ENCODE measurements around the gene YJU2. TPM values are rescaled to one million over a fixed set of nuclear protein-coding genes. Genes with fewer than 3 reads are reported as not detected.
"Not testable (repeated sequence)": the region's sequence is repeated elsewhere in the genome, so short reads cannot be mapped to it uniquely, and the experiment has no call there.

The YJU2 gene
- total and polyA plus RNA-seq, 3 experiments from 2014 or later = 29.6 to 41.2 (median 38.8) TPM

DNA sequence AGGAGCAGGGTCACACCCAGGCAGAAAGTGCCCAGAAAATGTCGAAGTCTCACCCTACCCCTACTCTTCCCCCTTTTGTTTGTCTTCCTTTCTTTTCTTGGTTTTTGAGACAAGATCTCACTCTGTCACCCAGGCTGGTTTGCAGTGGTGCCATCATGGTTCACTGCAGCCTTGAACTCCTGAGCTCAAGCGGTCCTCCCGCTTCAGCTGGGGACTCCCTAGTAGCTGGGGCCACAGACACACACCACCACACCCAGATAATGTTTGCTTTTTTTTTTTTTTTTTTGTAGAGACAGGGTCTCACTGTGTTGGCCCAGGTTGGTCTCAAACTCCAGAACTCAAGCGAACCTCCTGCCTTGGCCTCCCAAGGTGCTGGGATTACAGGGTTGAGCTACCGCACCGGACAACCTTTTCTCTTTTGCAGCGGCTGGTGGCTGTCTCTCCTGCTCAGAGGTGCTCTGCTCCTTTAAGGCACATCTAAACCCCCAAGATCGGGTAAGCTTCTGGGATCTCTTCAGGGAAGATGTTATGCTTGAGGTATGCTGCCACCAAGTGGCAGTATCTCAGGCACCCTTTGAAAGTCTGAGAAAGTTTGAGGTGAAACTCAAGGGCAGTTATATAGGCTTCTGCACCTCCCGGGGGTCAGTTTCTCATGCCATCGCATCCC lies 39.9 kb upstream of the YJU2 start:
- Mint-ChIP-seq H3K27ac (peak overlapping the region in 1 of 8 donors; percentile 66), H3K4me3 (no peak overlapping the region), H3K36me3 (no peaks in the 10 kb centered on the region), H3K9me3 (no peaks in the 10 kb centered on the region), H3K27me3 (peaks cover 0 to 18% of the 10 kb centered on the region in 2 donors), H3K4me1 (peaks cover 0 to 4% (median 4%) of the 10 kb centered on the region in 3 donors)
- Histone ChIP-seq H3K36me3 (ENCODE audit: insufficient read depth, low read length) (no peaks in the 10 kb centered on the region), H3K27ac (ENCODE audit: low read depth, low read length) (no peak overlapping the region), H3K27me3 (ENCODE audit: insufficient read depth, low read length, poor library complexity, severe bottlenecking) (no peaks in the 10 kb centered on the region), H3K4me3 (ENCODE audit: low read length) (no peak overlapping the region), H3K9me3 (ENCODE audit: low read length) (no peaks in the 10 kb centered on the region), H3K4me1 (ENCODE audit: insufficient read depth, low read length) (peaks cover 5% of the 10 kb centered on the region)
- ChIA-PET CTCF (interaction anchor here (0.7 to 1.3 kb wide), 2 partner anchors 219 to 419 kb away, joined by 3 to 4 read pairs; no protein-coding TSS in a partner anchor), POLR2A (no interaction called here)
- no peak for DNase-seq

DNA sequence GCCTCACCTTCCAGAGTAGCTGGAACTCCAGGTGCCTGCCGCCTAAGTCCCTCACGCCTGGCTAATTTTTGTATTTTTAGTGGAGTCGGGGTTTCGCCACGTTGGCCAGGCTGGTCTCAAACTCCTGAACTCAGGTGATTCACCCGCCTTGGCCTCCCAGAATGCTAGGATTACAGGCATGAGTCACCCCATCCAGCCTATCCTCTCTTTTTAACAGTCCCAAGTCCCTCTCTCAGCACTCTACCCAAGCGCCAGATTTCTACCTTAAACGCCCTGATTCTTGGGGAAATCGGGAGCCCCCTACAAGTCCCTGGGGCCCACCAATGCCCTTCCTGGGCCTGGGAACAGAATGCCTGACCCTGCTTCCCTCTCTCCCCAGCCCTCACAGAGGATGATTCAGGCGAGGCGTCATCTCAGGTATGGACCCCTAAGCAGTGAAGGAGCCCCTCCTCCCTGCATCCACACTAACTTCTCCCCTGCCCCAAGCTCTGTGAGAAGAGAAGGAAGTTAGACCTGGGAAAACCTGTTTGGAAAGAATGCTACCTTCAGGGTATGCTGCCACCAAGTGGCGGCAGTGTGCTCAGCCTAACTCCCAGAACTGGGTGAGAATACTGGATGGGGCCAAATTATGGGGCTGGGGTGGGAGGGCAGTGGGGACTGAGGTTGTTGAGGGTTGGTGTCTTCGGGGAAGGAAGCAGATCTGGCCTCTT lies 38.3 kb upstream of the YJU2 start:
- Histone ChIP-seq H3K4me1 (ENCODE audit: insufficient read depth, low read length) (peaks cover 5% of the 10 kb centered on the region), H3K36me3 (ENCODE audit: insufficient read depth, low read length) (no peaks in the 10 kb centered on the region), H3K4me3 (ENCODE audit: low read length) (no peak overlapping the region), H3K9me3 (ENCODE audit: low read length) (no peaks in the 10 kb centered on the region), H3K27me3 (ENCODE audit: insufficient read depth, low read length, poor library complexity, severe bottlenecking) (no peaks in the 10 kb centered on the region), H3K27ac (ENCODE audit: low read depth, low read length) (no peak overlapping the region)
- no peak overlapping the region for H3K4me3 Mint-ChIP-seq
- no peak overlapping the region for H3K27ac Mint-ChIP-seq
- ChIA-PET POLR2A (no interaction called here), CTCF (interaction anchor here (1.0 kb wide), 1 partner anchor 16 kb away, joined by 3 read pairs; no protein-coding TSS in a partner anchor)
- H3K9me3 Mint-ChIP-seq = no peaks in the 10 kb centered on the region
- H3K27me3 Mint-ChIP-seq = peaks cover 0 to 22% of the 10 kb centered on the region in 2 donors
- peaks cover 0 to 4% (median 4%) of the 10 kb centered on the region in 3 donors for H3K4me1 Mint-ChIP-seq
- no peaks in the 10 kb centered on the region for H3K36me3 Mint-ChIP-seq
- no peak for DNase-seq

DNA sequence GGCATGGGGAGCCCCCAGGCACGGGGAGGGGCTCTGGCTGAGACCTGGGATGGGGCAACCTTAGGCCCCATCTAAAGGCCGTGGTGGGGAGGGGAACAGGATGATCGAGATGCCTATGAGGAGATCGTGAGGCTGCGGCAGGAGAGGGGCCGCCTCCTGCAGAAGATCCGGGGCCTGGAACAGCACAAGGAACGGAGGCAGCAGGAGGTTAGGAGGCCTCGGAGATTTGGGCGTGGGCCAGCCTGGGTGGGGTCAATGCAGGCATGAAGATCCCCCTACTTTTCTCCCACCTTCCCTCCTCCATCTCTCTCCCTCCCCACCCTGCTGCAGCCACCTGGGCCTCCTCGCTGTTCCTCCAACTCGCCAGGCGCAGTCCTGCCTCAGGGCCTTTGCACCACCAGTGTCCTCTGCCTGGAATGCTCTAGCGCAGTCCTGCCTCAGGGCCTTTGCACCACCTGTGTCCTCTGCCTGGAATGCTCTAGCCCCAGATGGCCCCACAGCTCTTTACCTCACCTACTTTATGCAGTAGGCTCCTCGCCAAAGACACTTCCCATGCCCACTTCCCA lies 36.6 kb upstream of the YJU2 start:
- no peak overlapping the region for H3K27ac Mint-ChIP-seq
- Histone ChIP-seq H3K9me3 (ENCODE audit: low read length) (no peaks in the 10 kb centered on the region), H3K27ac (ENCODE audit: low read depth, low read length) (no peak overlapping the region), H3K36me3 (ENCODE audit: insufficient read depth, low read length) (no peaks in the 10 kb centered on the region), H3K4me1 (ENCODE audit: insufficient read depth, low read length) (no peaks in the 10 kb centered on the region), H3K27me3 (ENCODE audit: insufficient read depth, low read length, poor library complexity, severe bottlenecking) (no peaks in the 10 kb centered on the region), H3K4me3 (ENCODE audit: low read length) (no peak overlapping the region)
- no peaks in the 10 kb centered on the region for H3K9me3 Mint-ChIP-seq
- peaks cover 0 to 19% of the 10 kb centered on the region in 2 donors for H3K27me3 Mint-ChIP-seq
- peaks cover 7 to 15% (median 13%) of the 10 kb centered on the region in 3 donors for H3K4me1 Mint-ChIP-seq
- ChIA-PET POLR2A (no interaction called here), CTCF (no interaction called here)
- H3K4me3 Mint-ChIP-seq = no peak overlapping the region
- DNase-seq = no peak
- H3K36me3 Mint-ChIP-seq = no peaks in the 10 kb centered on the region

DNA sequence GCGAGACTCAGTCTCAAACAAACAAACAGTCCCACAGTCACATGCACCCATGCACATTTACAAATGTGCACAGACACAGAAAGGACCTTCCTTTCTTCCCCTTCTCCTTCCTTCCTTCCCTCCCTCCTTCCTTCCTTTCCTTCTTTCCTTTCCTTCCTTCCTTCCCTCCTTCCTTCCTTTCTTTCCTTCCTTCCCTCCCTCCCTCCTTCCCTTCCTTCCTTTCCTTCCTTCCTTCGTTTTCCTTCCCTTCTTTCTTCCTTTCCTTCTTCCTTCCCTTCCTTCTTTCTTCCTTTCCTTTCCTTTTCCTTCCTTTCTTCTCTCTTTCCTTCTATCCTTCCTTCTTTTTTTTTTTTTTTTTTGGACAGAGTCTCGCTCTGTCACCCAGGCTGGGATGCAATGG lies 33.8 kb upstream of the YJU2 start:
- no peak overlapping the region for H3K4me3 ChIP-seq (ENCODE audit: low read length)
- Mint-ChIP-seq H3K27me3 (peaks cover 0 to 10% of the 10 kb centered on the region in 2 donors), H3K4me1 (peaks cover 7 to 15% (median 13%) of the 10 kb centered on the region in 3 donors), H3K36me3 (no peaks in the 10 kb centered on the region), H3K4me3 (no peak overlapping the region), H3K9me3 (no peaks in the 10 kb centered on the region), H3K27ac (no peak overlapping the region)
- H3K9me3 ChIP-seq (ENCODE audit: low read length) = no peaks in the 10 kb centered on the region
- no peak overlapping the region for H3K27ac ChIP-seq (ENCODE audit: low read depth, low read length)
- H3K27me3 ChIP-seq (ENCODE audit: insufficient read depth, low read length, poor library complexity, severe bottlenecking) = no peaks in the 10 kb centered on the region
- ChIA-PET POLR2A (no interaction called here), CTCF (no interaction called here)
- H3K4me1 ChIP-seq (ENCODE audit: insufficient read depth, low read length) = no peaks in the 10 kb centered on the region
- DNase-seq = no peak
- no peaks in the 10 kb centered on the region for H3K36me3 ChIP-seq (ENCODE audit: insufficient read depth, low read length)

DNA sequence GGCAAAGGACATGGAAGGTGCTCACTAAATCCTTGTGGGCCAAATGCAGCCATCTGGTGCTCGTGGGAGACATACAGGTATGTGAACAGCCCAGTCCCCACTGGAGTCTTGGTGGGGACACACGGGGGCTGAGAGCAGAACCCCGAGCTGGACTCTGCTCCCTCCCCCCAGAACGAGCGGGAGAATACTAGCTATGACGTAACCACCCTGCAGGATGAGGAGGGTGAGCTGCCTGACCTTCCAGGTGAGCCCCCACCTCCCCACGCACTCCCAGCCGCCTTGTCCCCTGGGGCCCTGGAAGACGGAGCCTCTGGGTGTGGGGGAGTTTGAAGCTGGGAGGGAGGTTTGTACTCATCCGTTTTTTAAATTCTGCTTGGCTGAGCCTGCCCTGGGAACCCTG lies 31.1 kb upstream of the YJU2 start:
- no peak overlapping the region for H3K27ac ChIP-seq (ENCODE audit: low read depth, low read length)
- H3K4me1 ChIP-seq (ENCODE audit: insufficient read depth, low read length) = no peaks in the 10 kb centered on the region
- H3K4me1 Mint-ChIP-seq = peaks cover 7 to 15% (median 13%) of the 10 kb centered on the region in 3 donors
- no peak overlapping the region for H3K27ac Mint-ChIP-seq
- no peaks in the 10 kb centered on the region for H3K9me3 ChIP-seq (ENCODE audit: low read length)
- no peak overlapping the region for H3K4me3 ChIP-seq (ENCODE audit: low read length)
- no peak for DNase-seq
- H3K9me3 Mint-ChIP-seq = no peaks in the 10 kb centered on the region
- CTCF ChIA-PET = no interaction called here
- H3K4me3 Mint-ChIP-seq = no peak overlapping the region
- H3K36me3 ChIP-seq (ENCODE audit: insufficient read depth, low read length) = no peaks in the 10 kb centered on the region
- no peaks in the 10 kb centered on the region for H3K36me3 Mint-ChIP-seq
- POLR2A ChIA-PET = no interaction called here
- H3K27me3 ChIP-seq (ENCODE audit: insufficient read depth, low read length, poor library complexity, severe bottlenecking) = no peaks in the 10 kb centered on the region
- peaks cover 0 to 7% of the 10 kb centered on the region in 2 donors for H3K27me3 Mint-ChIP-seq

DNA sequence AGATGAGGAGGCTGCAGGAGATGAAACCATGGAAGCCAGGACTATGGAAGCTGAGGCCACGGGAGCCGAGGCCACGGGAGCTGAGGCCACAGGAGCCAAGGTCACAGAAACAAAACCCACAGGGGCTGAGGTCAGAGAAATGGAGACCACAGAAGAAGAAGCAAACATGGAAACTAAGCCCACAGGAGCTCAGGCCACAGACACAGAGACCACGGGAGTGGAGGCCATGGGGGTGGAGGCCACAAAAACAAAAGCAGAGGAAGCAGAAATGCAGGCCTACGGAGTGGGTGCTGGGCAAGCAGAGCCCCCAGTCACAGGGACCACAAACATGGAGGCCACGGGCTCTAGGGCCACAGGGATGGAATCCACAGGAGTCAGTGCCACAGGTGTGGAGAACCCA lies 30.0 kb upstream of the YJU2 start:
- no peaks in the 10 kb centered on the region for H3K27me3 ChIP-seq (ENCODE audit: insufficient read depth, low read length, poor library complexity, severe bottlenecking)
- H3K4me1 ChIP-seq (ENCODE audit: insufficient read depth, low read length) = no peaks in the 10 kb centered on the region
- no peaks in the 10 kb centered on the region for H3K36me3 ChIP-seq (ENCODE audit: insufficient read depth, low read length)
- Mint-ChIP-seq H3K9me3 (no peaks in the 10 kb centered on the region), H3K4me3 (no peak overlapping the region), H3K27ac (no peak overlapping the region), H3K36me3 (no peaks in the 10 kb centered on the region), H3K27me3 (peaks cover 0 to 4% of the 10 kb centered on the region in 2 donors), H3K4me1 (peaks cover 7 to 15% (median 13%) of the 10 kb centered on the region in 3 donors)
- no peaks in the 10 kb centered on the region for H3K9me3 ChIP-seq (ENCODE audit: low read length)
- ChIA-PET POLR2A (no interaction called here), CTCF (no interaction called here)
- H3K27ac ChIP-seq (ENCODE audit: low read depth, low read length) = no peak overlapping the region
- DNase-seq = no peak
- no peak overlapping the region for H3K4me3 ChIP-seq (ENCODE audit: low read length)

DNA sequence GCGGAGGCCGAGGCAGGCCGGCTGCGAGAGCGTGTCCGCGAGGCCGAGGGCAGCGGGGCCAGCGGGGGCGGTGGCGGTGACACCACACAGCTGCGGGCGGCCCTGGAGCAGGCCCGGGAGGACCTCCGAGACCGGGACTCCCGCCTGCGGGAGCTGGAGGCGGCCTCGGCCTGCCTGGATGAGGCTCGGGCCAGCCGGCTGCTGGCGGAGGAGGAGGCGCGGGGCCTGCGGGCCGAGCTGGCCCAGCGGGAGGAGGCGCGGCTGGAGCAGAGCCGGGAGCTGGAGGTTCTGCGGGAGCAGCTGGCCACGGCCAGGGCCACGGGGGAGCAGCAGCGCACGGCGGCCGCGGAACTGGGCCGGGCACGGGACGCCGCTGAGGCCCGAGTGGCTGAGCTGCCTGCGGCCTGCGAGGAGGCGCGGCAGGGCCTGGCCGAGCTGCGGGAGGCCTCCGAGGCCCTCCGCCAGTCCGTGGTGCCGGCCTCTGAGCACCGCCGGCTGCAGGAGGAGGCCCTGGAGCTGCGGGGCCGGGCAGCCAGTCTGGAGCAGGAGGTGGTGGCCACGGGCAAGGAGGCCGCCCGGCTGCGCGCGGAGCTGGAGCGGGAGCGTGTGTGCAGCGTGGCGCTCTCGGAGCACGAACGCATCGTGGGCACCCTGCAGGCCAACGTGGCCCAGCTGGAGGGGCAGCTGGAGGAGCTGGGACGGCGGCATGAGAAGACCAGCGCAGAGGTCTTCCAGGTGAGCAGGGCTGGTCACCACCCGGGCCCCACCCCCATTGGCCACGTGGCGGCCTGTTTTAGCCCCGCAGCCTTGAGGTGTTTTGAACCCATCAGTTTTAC lies 29.2 kb upstream of the YJU2 start:
- Histone ChIP-seq H3K27me3 (ENCODE audit: insufficient read depth, low read length, poor library complexity, severe bottlenecking) (no peaks in the 10 kb centered on the region), H3K36me3 (ENCODE audit: insufficient read depth, low read length) (no peaks in the 10 kb centered on the region), H3K4me1 (ENCODE audit: insufficient read depth, low read length) (no peaks in the 10 kb centered on the region), H3K9me3 (ENCODE audit: low read length) (no peaks in the 10 kb centered on the region), H3K27ac (ENCODE audit: low read depth, low read length) (no peak overlapping the region), H3K4me3 (ENCODE audit: low read length) (no peak overlapping the region)
- DNase-seq = no peak
- ChIA-PET CTCF (no interaction called here), POLR2A (no interaction called here)
- no peak overlapping the region for H3K4me3 Mint-ChIP-seq
- peaks cover 7 to 15% (median 13%) of the 10 kb centered on the region in 3 donors for H3K4me1 Mint-ChIP-seq
- no peaks in the 10 kb centered on the region for H3K36me3 Mint-ChIP-seq
- H3K27ac Mint-ChIP-seq = no peak overlapping the region
- H3K27me3 Mint-ChIP-seq = no peaks in the 10 kb centered on the region
- H3K9me3 Mint-ChIP-seq = no peaks in the 10 kb centered on the region

DNA sequence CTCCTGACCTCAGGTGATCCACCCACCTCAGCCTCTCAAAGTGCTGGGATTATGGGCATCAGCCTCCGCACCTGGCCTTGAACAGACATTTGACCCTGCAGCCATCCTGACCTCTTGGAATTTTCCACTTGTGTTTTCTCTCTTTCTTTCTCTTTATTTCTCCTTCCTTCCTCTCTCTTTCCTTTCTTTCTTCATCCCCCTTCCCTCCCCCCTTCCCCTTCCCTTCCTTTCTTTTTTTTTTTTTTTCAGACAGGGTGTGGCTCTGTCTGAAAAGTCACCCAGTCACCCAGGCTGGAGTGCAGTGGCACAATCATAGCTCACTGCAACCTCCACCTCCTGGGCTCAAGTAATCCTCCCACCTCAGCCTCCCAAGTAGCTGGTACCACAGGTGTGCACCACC lies 28.4 kb upstream of the YJU2 start:
- H3K4me1 ChIP-seq (ENCODE audit: insufficient read depth, low read length); POLR2A ChIA-PET; H3K27ac Mint-ChIP-seq; H3K36me3 Mint-ChIP-seq; H3K4me3 Mint-ChIP-seq; H3K27me3 Mint-ChIP-seq; H3K9me3 Mint-ChIP-seq; H3K4me3 ChIP-seq (ENCODE audit: low read length); H3K36me3 ChIP-seq (ENCODE audit: insufficient read depth, low read length); H3K27ac ChIP-seq (ENCODE audit: low read depth, low read length); H3K27me3 ChIP-seq (ENCODE audit: insufficient read depth, low read length, poor library complexity, severe bottlenecking); DNase-seq; H3K9me3 ChIP-seq (ENCODE audit: low read length): not testable (repeated sequence)
- H3K4me1 Mint-ChIP-seq = peaks cover 7 to 15% (median 13%) of the 10 kb centered on the region in 3 donors
- CTCF ChIA-PET = interaction anchor here (0.9 kb wide), 1 partner anchor 14 kb away, joined by 3 read pairs; no protein-coding TSS in a partner anchor
